HepG2 (cell line): ENCODE data around the gene LIN28B. TPM values are rescaled to one million over a fixed set of nuclear protein-coding genes. Genes with fewer than 3 reads are reported as not detected.

Source experiments
- AGO2 ChIP-seq: fragments of 200-400 bp; formaldehyde crosslinking; optimal IDR thresholded peaks from 2 replicates; pipeline ENCODE3; 2017; ENCODE audit warnings: mild to moderate bottlenecking, low read depth, low read length, moderate library complexity
- HDAC6 ChIP-seq: fragments of 200-600 bp; sonication (generic); IDR thresholded peaks from 2 replicates; pipeline ENCODE4 v1.7.0; 2017; ENCODE audit warnings: mild to moderate bottlenecking, antibody characterized with exemption, low read length, low read depth
- HNRNPK ChIP-seq: fragments of 200-400 bp; formaldehyde crosslinking; IDR thresholded peaks from 2 replicates; pipeline ENCODE4 v1.6.1; 2018; ENCODE audit warnings: low read length, low read depth, moderate library complexity, mild to moderate bottlenecking; ENCODE audit not compliant: poor library complexity, severe bottlenecking
- KDM5B ChIP-seq: sonication (generic); formaldehyde crosslinking; IDR thresholded peaks from 2 replicates; pipeline ENCODE4 v1.4.0; 2020; ENCODE audit warnings: missing genetic modification reagents, mild to moderate bottlenecking, borderline replicate concordance
- KMT2A ChIP-seq: sonication (generic); formaldehyde crosslinking; IDR thresholded peaks from 2 replicates; pipeline ENCODE4 v1.4.0; 2020; ENCODE audit warnings: missing genetic modification reagents
- MAZ ChIP-seq, 2 experiments: sonication (generic) in 1 of 2; formaldehyde crosslinking in 1 of 2; IDR thresholded peaks; 2 replicates each; pipeline versions ENCODE4 v1.5.0 to v1.6.1; 2012 to 2020; ENCODE audit warnings: low read depth in 2 of 2, mild to moderate bottlenecking in 2 of 2, borderline replicate concordance in 1 of 2, improper control_type of control experiment in 1 of 2, low read length in 1 of 2, missing genetic modification reagents in 1 of 2, moderate library complexity in 1 of 2
- MEIS2 ChIP-seq: sonication (generic); formaldehyde crosslinking; IDR thresholded peaks from 2 replicates; pipeline ENCODE4 v1.9.0; 2021; ENCODE audit warnings: mild to moderate bottlenecking, missing genetic modification reagents
- RBM39 ChIP-seq: fragments of 200-400 bp; formaldehyde crosslinking; IDR thresholded peaks from one replicate; pipeline ENCODE4 v1.6.1; 2018; ENCODE audit warnings: antibody characterized with exemption, mild to moderate bottlenecking, low read depth, low read length; ENCODE audit not compliant: poor library complexity, severe bottlenecking
- SATB2 ChIP-seq: sonication (generic); formaldehyde crosslinking; IDR thresholded peaks from 2 replicates; pipeline ENCODE4 v1.5.0; 2020; ENCODE audit warnings: missing genetic modification reagents
- SNAI1 ChIP-seq: sonication (generic); formaldehyde crosslinking; IDR thresholded peaks from 2 replicates; pipeline ENCODE4 v1.5.0; 2020; ENCODE audit warnings: mild to moderate bottlenecking, missing genetic modification reagents, borderline replicate concordance
- SRY ChIP-seq: sonication (generic); formaldehyde crosslinking; IDR thresholded peaks from 2 replicates; pipeline ENCODE4 v1.8.0; 2022; ENCODE audit warnings: mild to moderate bottlenecking, missing genetic modification reagents
- ZBTB39 ChIP-seq: sonication (generic); formaldehyde crosslinking; IDR thresholded peaks from 2 replicates; pipeline ENCODE4 v1.5.0; 2020; ENCODE audit warnings: missing genetic modification reagents
- ZBTB44 ChIP-seq: sonication (generic); formaldehyde crosslinking; IDR thresholded peaks from 2 replicates; pipeline ENCODE4 v1.4.0; 2020; ENCODE audit warnings: missing genetic modification reagents
- ZNF260 ChIP-seq: sonication (generic); formaldehyde crosslinking; IDR thresholded peaks from 2 replicates; pipeline ENCODE4 v1.4.0; 2020; ENCODE audit warnings: missing genetic modification reagents, low read depth, mild to moderate bottlenecking, borderline replicate concordance
- ZNF770 ChIP-seq: sonication (generic); formaldehyde crosslinking; IDR thresholded peaks from 2 replicates; pipeline ENCODE4 v1.5.0; 2020; ENCODE audit warnings: mild to moderate bottlenecking, missing genetic modification reagents
- polyA plus RNA-seq, 8 experiments: library from polyadenylated mRNA; depleted of rRNA in 3 of 8; stranded (reverse) in 7 of 8; unstranded in 1 of 8; fragments of >200 nt; fragmentation: Illumina TruSeq in 4 of 8; extraction: Trizol in 4 of 8; gene quantifications; 2 replicates each; pipeline versions ENCODE4 v1.2.1 to v1.2.3, GENCODE V29; 2011 to 2016; ENCODE audit warnings: low read depth in 4 of 8, missing spikeins in 1 of 8, mixed read lengths in 1 of 8; ENCODE audit not compliant: insufficient read depth in 1 of 8
- total RNA-seq, 5 experiments: library from RNA; depleted of rRNA; stranded (reverse); fragments of >200 nt; fragmentation: Illumina TruSeq; extraction: Trizol; gene quantifications; 2 replicates each; pipeline ENCODE4 v1.2.3, GENCODE V29; 2016; ENCODE audit warnings: low read depth in 1 of 5
- TF ChIP-seq, protein P1 (sequence below): sonication (generic); formaldehyde crosslinking; IDR thresholded peaks from 2 replicates; pipeline ENCODE4 v1.4.0; 2020; ENCODE audit warnings: missing genetic modification reagents, low read depth, mild to moderate bottlenecking, borderline replicate concordance
- TF ChIP-seq, protein P2 (sequence below): sonication (generic); formaldehyde crosslinking; conservative IDR thresholded peaks from 2 replicates; pipeline ENCODE4 v1.4.0; 2020; ENCODE audit warnings: missing genetic modification reagents
- TF ChIP-seq, protein P3 (sequence below): sonication (generic); formaldehyde crosslinking; IDR thresholded peaks from 2 replicates; pipeline ENCODE4 v1.8.1; 2023; ENCODE audit warnings: missing genetic modification reagents, mild to moderate bottlenecking, borderline replicate concordance

LIN28B gene
- total and polyA plus RNA-seq, 2 of the 13 experiments (the other 11 are each of a cell fraction or from before 2014, with no cell fraction given) = 14.5 to 56.8 TPM

DNA sequence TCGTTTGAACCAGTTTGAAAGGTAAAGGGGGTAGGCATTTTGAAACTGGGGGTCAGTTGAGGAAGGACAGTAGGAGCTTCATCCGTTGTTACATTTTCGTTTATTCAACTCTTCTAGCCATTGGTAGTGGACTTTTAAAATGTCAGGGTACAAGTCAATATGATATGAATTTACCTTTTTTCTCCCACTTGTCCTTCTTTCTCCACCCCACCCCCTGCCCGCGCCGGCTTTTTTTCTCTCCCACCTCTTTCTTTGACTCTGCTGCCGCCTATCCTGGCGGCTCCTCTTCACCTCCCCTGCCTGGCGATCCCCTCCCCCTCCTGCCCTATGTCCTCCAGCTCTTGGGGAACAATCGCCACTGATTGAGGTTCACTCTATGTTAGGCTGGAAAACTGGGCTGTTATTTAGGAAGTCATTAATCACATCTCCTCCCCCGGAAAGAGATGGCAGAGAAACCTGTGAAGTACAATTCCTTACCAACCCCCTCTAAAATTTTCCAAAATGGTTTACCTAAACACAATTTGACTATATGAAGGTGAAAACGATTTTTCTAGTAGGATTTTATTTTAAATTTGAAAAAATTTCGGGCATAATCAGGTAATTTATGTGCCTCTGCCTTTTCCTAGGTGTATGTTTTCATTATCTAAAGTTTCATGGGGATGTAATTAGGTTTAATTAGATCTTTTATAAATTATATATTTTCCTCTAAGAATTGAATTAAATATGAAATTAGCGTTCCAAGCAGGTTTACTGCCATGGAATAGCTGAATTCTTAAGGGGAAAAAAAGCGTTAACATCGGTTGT lies 778 bp upstream of the LIN28B start (continued):
- TF ChIP-seq MAZ (IDR thresholded peaks at IDR 0.05; ENCODE audit: borderline replicate concordance, low read depth, low read length) (no peak), MAZ (CRISPR knock-in tag; IDR thresholded peaks at IDR 0.05; ENCODE audit: low read depth) (no peak; the same call in 1 of the 2 replicates), RBM39 (no peak), SNAI1 (CRISPR knock-in tag) (no peak), MEIS2 (CRISPR knock-in tag) (peak; percentile 59; the same call in 1 of the 2 replicates), KMT2A (CRISPR knock-in tag) (peak; percentile 69; the same call in 1 of the 2 replicates), KDM5B (CRISPR knock-in tag) (no peak), HDAC6 (no peak), HNRNPK (no peak), AGO2 (no peak), ZNF770 (CRISPR knock-in tag) (no peak), SATB2 (no peak), ZNF260 (no peak), ZBTB44 (no peak), SRY (CRISPR knock-in tag) (no peak), ZBTB39 (CRISPR knock-in tag) (no peak)
- TF ChIP-seq, protein P1, sequence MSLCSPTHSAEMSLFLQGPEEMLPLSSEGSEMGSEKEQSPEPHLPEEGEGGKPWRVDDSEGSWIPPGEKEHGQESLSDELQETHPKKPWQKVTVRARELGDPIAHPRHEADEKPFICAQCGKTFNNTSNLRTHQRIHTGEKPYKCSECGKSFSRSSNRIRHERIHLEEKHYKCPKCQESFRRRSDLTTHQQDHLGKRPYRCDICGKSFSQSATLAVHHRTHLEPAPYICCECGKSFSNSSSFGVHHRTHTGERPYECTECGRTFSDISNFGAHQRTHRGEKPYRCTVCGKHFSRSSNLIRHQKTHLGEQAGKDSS = no peak
- TF ChIP-seq, protein P2, sequence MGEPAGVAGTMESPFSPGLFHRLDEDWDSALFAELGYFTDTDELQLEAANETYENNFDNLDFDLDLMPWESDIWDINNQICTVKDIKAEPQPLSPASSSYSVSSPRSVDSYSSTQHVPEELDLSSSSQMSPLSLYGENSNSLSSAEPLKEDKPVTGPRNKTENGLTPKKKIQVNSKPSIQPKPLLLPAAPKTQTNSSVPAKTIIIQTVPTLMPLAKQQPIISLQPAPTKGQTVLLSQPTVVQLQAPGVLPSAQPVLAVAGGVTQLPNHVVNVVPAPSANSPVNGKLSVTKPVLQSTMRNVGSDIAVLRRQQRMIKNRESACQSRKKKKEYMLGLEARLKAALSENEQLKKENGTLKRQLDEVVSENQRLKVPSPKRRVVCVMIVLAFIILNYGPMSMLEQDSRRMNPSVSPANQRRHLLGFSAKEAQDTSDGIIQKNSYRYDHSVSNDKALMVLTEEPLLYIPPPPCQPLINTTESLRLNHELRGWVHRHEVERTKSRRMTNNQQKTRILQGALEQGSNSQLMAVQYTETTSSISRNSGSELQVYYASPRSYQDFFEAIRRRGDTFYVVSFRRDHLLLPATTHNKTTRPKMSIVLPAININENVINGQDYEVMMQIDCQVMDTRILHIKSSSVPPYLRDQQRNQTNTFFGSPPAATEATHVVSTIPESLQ (CRISPR knock-in tag) = no peak
- TF ChIP-seq, protein P3, sequence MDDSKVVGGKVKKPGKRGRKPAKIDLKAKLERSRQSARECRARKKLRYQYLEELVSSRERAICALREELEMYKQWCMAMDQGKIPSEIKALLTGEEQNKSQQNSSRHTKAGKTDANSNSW = no peak
